H1 (cell line): ENCODE measurements around the gene PSPN.

Experiments used
- CBX5 ChIP-seq: fragments of 300-800, 300-1000 bp; sonication (generic); IDR thresholded peaks from 2 replicates; pipeline ENCODE4 v1.7.1; 2016; ENCODE audit warnings: antibody characterized with exemption, low read length, low read depth
- EZH2 ChIP-seq: fragments of 200-600 bp; sonication (generic); IDR thresholded peaks from 2 replicates; pipeline ENCODE4 v1.7.1; 2012; ENCODE audit warnings: low read depth, mild to moderate bottlenecking, moderate library complexity, low read length, inconsistent platforms; ENCODE audit not compliant: severe bottlenecking
- GABPA ChIP-seq: IDR thresholded peaks from 2 replicates; pipeline ENCODE4 v1.6.1; 2011; ENCODE audit warnings: mild to moderate bottlenecking, low read length, moderate library complexity, borderline replicate concordance; ENCODE audit not compliant: insufficient read depth
- MAFK ChIP-seq: IDR thresholded peaks from 2 replicates; pipeline ENCODE4 v1.6.1; 2012; ENCODE audit warnings: low read depth, mild to moderate bottlenecking, improper control_type of control experiment, low read length
- POLR2AphosphoS5 ChIP-seq: IDR thresholded peaks from 2 replicates; pipeline ENCODE4 v1.6.1; 2011; ENCODE audit warnings: low read depth, low read length
- POU5F1 ChIP-seq: IDR thresholded peaks from 2 replicates; pipeline ENCODE4 v1.6.1; 2011; ENCODE audit warnings: low read depth, mild to moderate bottlenecking, low read length, moderate library complexity
- RAD21 ChIP-seq, 2 experiments: IDR thresholded peaks in 1 of 2; conservative IDR thresholded peaks in 1 of 2; 2 replicates each; pipeline ENCODE4 v1.6.1; 2011; ENCODE audit warnings: low read depth in 2 of 2, low read length in 2 of 2, improper control_type of control experiment in 1 of 2, inconsistent platforms in 1 of 2, mild to moderate bottlenecking in 1 of 2, moderate library complexity in 1 of 2
- RXRA ChIP-seq: IDR thresholded peaks from 2 replicates; pipeline ENCODE4 v1.6.1; 2011; ENCODE audit warnings: low read depth, mild to moderate bottlenecking, low read length, moderate library complexity; ENCODE audit not compliant: insufficient read depth
- SIN3A ChIP-seq, 2 experiments: IDR thresholded peaks in 1 of 2; conservative IDR thresholded peaks in 1 of 2; 2 replicates each; pipeline ENCODE4 v1.6.1; 2011 to 2012; ENCODE audit warnings: low read length in 2 of 2, improper control_type of control experiment in 1 of 2, low read depth in 1 of 2, mild to moderate bottlenecking in 1 of 2
- SP2 ChIP-seq: IDR thresholded peaks from 2 replicates; pipeline ENCODE4 v1.6.1; 2012; ENCODE audit warnings: mild to moderate bottlenecking, low read length, inconsistent platforms
- TBP ChIP-seq: IDR thresholded peaks from 2 replicates; pipeline ENCODE4 v1.6.1; 2011; ENCODE audit warnings: low read depth, low read length, improper control_type of control experiment
- TCF12 ChIP-seq: IDR thresholded peaks from 2 replicates; pipeline ENCODE4 v1.6.1; 2011; ENCODE audit warnings: low read depth, mild to moderate bottlenecking, low read length
- TF ChIP-seq, protein P1 (sequence below), 3 experiments: IDR thresholded peaks; 1 replicate in 2 of 3; 2 replicates in 1 of 3; pipeline versions ENCODE4 v1.5.1 to v1.6.1; 2011; ENCODE audit warnings: low read length in 3 of 3, mild to moderate bottlenecking in 3 of 3, inconsistent platforms in 2 of 3, low read depth in 1 of 3, moderate library complexity in 1 of 3; ENCODE audit not compliant: insufficient read depth in 1 of 3; ENCODE audit errors: control extremely low read depth in 1 of 3
- TF ChIP-seq, protein P2 (sequence below): IDR thresholded peaks from 2 replicates; pipeline ENCODE4 v1.6.1; 2012; ENCODE audit warnings: inconsistent platforms

DNA sequence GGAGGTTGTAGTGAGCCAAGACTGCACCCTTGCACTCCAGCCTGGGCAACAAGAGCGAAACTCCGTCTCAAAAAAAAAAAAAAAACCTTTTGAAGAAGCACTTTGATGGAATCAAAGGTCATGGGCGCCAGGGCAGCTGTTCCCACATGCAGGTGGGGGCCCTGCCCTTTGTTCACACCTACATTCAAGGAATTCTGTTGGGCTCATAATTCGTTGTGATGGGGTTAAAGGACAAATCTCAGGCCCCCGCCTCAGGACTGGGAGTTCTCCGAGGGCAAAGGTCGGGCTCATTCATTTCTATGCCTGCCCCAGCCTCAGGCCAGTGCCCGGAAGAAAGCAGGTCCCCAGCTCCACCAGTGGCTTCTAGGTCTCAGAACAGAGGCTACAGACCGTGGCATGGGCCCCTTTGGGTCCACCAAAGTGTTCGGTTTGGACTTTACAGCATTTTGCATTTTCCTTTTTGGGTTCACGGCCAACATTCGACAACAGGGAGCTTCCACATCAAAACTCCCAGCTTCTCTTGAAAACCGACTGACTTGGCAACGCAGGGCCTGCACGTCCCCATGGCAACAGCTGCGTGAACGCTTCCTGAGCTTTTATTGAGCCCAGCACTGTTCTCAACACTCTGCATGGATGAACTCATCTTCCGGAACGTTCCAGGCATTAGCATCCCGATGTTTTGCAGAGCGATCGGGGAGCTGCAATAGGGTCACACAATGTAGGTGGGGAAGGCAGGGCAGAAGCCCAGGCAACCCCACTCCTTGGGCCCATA lies 27.3 kb upstream of the PSPN start:
- TF ChIP-seq, protein P1, sequence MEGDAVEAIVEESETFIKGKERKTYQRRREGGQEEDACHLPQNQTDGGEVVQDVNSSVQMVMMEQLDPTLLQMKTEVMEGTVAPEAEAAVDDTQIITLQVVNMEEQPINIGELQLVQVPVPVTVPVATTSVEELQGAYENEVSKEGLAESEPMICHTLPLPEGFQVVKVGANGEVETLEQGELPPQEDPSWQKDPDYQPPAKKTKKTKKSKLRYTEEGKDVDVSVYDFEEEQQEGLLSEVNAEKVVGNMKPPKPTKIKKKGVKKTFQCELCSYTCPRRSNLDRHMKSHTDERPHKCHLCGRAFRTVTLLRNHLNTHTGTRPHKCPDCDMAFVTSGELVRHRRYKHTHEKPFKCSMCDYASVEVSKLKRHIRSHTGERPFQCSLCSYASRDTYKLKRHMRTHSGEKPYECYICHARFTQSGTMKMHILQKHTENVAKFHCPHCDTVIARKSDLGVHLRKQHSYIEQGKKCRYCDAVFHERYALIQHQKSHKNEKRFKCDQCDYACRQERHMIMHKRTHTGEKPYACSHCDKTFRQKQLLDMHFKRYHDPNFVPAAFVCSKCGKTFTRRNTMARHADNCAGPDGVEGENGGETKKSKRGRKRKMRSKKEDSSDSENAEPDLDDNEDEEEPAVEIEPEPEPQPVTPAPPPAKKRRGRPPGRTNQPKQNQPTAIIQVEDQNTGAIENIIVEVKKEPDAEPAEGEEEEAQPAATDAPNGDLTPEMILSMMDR (IDR thresholded peaks at IDR 0.05; ENCODE audit: control extremely low read depth in 1 of 3, insufficient read depth in 1 of 3, low read depth in 1 of 3, low read length in 3 of 3), result no peak
- TF ChIP-seq MAFK, result no peak
- TF ChIP-seq EZH2, result no peak
- no peak for TF ChIP-seq RAD21 (IDR thresholded peaks at IDR 0.05 in 1 of 2, conservative IDR thresholded peaks at IDR 0.05 in 1 of 2; ENCODE audit: low read depth in 2 of 2, low read length in 2 of 2)
- no peak for TF ChIP-seq SIN3A (conservative IDR thresholded peaks at IDR 0.05 in 1 of 2, IDR thresholded peaks at IDR 0.05 in 1 of 2; ENCODE audit: low read depth in 1 of 2, low read length in 2 of 2)
- TF ChIP-seq GABPA, result no peak
- no peak for TF ChIP-seq TBP
- TF ChIP-seq TCF12, result no peak
- TF ChIP-seq POU5F1, result no peak
- no peak for TF ChIP-seq RXRA
- TF ChIP-seq, protein P2, sequence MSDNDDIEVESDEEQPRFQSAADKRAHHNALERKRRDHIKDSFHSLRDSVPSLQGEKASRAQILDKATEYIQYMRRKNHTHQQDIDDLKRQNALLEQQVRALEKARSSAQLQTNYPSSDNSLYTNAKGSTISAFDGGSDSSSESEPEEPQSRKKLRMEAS, result no peak
- TF ChIP-seq SP2, result no peak
- no peak for TF ChIP-seq POLR2AphosphoS5
- TF ChIP-seq CBX5, result no peak
